ENCODE measurements around the gene RABL6.
"Not testable (repeated sequence)": the region's sequence is repeated elsewhere in the genome, so short reads cannot be mapped to it uniquely, and the experiment has no call there.

The RABL6 gene

GRCh38 chr9:136835932-136836904 lies 28.5 kb downstream of the RABL6 start:
- DNase-seq: no peak

- no peak for DNase-seq
These were observed 29.6 kb downstream of the RABL6 start for GRCh38 chr9:136837146-136837855.

DNA sequence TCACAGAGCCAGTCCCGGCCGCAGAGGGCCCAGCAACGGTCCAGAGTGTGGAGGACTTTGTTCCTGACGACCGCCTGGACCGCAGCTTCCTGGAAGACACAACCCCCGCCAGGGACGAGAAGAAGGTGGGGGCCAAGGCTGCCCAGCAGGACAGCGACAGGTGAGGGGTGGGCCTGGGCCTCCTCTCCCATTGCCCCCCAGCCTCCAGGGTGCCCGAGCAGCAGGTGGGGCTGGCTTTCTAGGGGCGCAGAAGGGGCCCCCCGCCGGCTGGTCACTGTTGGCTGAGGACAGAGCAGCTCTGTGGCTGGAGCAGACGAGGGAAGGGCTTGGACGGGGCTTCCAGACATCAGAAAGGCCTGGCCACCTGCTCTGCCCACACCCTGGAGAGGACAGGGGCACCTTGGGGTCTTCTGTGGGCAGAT lies 30.1 kb downstream of the RABL6 start:
- not testable (repeated sequence) for DNase-seq

DNA sequence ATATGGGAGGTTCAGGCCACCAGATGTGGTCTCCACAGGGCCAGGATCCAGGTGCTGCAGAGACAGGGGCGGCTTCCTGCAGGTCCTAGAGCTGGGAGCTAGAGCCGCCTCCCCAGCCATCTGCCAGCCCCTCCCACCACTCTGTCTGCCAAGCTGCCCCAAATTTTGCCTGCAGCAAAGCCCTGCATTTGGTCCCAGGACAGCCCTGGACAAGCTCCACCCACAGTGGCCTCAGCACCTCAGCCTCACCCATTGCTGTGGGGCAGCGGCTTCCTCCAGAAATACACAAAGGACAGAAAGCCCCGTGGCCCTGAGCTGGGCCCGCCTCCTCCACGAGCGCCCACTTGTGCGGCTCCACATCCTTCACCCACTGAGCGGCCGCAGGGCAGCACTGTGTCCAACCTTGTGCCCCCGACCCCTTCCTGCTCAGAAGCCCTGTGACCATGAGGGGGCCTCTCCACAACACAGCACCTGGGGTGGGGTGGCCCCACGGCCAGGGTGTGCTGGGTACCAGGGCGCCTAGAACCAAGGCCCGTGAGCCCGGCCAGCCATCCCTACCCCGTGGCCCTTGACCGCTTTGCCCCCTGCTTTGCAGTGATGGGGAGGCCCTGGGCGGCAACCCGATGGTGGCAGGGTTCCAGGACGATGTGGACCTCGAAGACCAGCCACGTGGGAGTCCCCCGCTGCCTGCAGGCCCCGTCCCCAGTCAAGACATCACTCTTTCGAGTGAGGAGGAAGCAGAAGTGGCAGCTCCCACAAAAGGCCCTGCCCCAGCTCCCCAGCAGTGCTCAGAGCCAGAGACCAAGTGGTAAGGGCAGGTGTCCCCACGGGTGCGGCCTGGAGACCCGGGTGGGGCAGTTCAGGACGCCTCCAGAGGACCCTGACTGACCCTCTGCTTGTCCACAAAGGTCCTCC lies 30.8 kb downstream of the RABL6 start:
- no peak for DNase-seq

GRCh38 chr9:136839229-136840139 lies 31.7 kb downstream of the RABL6 start:
- no peak for DNase-seq

GRCh38 chr9:136840140-136840876 lies 32.6 kb downstream of the RABL6 start:
- DNase-seq: no peak

DNA sequence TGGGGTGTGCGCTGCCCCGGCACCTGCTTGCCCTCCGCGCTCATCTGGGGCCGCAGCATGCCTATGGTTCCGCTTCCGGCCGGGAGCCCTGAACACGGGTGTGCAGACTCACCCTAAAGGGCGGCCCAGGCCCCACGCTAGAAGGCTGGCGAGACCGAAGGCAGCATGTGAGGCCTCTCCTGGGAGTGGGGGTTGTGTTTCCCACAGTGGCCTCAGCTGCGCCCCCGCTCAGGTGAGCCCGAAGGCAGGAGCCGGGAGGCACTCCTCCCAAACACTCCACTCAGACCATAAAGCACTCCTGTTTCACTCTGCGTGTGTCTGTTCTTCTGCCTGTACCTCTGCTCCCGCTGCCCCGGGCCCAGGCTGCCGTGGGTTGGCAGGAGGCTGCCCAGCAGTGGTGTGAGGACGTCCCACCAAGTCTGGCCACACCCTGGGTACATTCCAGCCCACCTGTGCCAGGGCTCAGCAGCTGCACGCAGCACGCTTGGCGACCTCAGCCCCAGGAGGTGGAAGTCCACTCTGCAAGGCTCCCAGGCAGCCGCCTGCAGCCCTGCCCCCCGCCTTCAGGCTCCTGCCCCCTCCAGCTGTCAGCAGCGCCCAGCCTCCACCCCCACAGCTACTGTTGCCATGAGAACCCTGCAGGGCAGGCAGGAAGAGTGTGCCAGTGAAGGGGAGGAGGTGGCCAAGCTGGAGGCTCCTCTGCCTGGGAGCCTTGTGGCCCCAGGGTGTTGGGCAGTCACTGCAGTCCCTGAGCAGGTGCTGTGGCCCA lies 33.3 kb downstream of the RABL6 start:
- DNase-seq: peak; percentile 70

GRCh38 chr9:136841646-136842379 lies 34.1 kb downstream of the RABL6 start:
- DNase-seq: not testable (repeated sequence)

- peak; percentile 72 for DNase-seq
These were observed 34.7 kb downstream of the RABL6 start, which contains the start of gene AJM1 for GRCh38 chr9:136842380-136842948. Gene AJM1, plus strand, starts transcription at chr9:136842478. Its CDS starts 1,937 bp downstream, at chr9:136844415.

GRCh38 chr9:136843159-136843800 lies 35.5 kb downstream of the RABL6 start:
- not testable (repeated sequence) for DNase-seq

- not testable (repeated sequence) for DNase-seq
These were observed 36.3 kb downstream of the RABL6 start for GRCh38 chr9:136843801-136844740.

GRCh38 chr9:136844761-136845464 lies 37.2 kb downstream of the RABL6 start:
- DNase-seq: no peak

GRCh38 chr9:136845465-136846260 lies 37.9 kb downstream of the RABL6 start:
- no peak for DNase-seq

- DNase-seq: no peak
These were observed 38.8 kb downstream of the RABL6 start for GRCh38 chr9:136846376-136847087.

All from fibroblast of skin of back (primary cell).